ENCODE measurements around the gene EXOSC5. TPM values are rescaled to one million over a fixed set of nuclear protein-coding genes. Genes with fewer than 3 reads are reported as not detected.

EXOSC5 gene
- polyA plus RNA-seq, 1 of the 3 experiments (the other 2 are of a cell fraction): 74.1 TPM

GRCh38 chr19:41443813-41444455, 46.8 kb upstream of the EXOSC5 start:
- H3F3A ChIP-seq (replicated peaks; ENCODE audit: insufficient read depth): no peaks in the 10 kb centered on the region
- no peaks in the 10 kb centered on the region for H3K9me2 ChIP-seq
- H3K27ac ChIP-seq (ENCODE audit: low read depth in 2 of 2, low read length in 1 of 2): no peak overlapping the region
- no peaks in the 10 kb centered on the region for H3K36me3 ChIP-seq (replicated peaks in 1 of 2; ENCODE audit: control insufficient read depth in 1 of 2, insufficient read depth in 2 of 2, low read length in 1 of 2)
- no peak overlapping the region for H2AFZ ChIP-seq (ENCODE audit: low read depth)
- H3K79me2 ChIP-seq (ENCODE audit: insufficient read depth): peaks cover under 1% of the 10 kb centered on the region; the same call in 1 of the 2 replicates
- ChIA-PET CTCF (interaction anchor here (0.9 to 1.9 kb wide), 2 partner anchors 120 kb away, joined by 3 to 5 read pairs; no protein-coding TSS in a partner anchor), POLR2A (no interaction called here)
- no peaks in the 10 kb centered on the region for H3K9me3 ChIP-seq
- TF ChIP-seq SIN3A (IDR thresholded peaks at IDR 0.05; ENCODE audit: borderline replicate concordance, low read depth, low read length) (no peak), JUND (IDR thresholded peaks at IDR 0.05) (no peak), FOXJ3 (CRISPR knock-in tag; IDR thresholded peaks at IDR 0.05) (no peak), REST (IDR thresholded peaks at IDR 0.05; ENCODE audit: low read depth, low read length) (no peak), CHD2 (IDR thresholded peaks at IDR 0.05; ENCODE audit: low read length, partially characterized antibody) (no peak), FOXM1 (IDR thresholded peaks at IDR 0.05; ENCODE audit: low read depth) (no peak), TEAD4 (IDR thresholded peaks at IDR 0.05; ENCODE audit: borderline replicate concordance, insufficient read depth) (no peak), MEF2A (IDR thresholded peaks at IDR 0.05; ENCODE audit: borderline replicate concordance, low read depth) (no peak), FOSL2 (IDR thresholded peaks at IDR 0.05; ENCODE audit: borderline replicate concordance, low read depth) (no peak), RAD21 (IDR thresholded peaks at IDR 0.05; ENCODE audit: low read length) (no peak), GABPA (IDR thresholded peaks at IDR 0.05; ENCODE audit: low read depth) (no peak), MXI1 (IDR thresholded peaks at IDR 0.05; ENCODE audit: low read depth, low read length) (no peak), RFX5 (IDR thresholded peaks at IDR 0.05; ENCODE audit: low read length) (no peak)
- TF ChIP-seq, protein P1, sequence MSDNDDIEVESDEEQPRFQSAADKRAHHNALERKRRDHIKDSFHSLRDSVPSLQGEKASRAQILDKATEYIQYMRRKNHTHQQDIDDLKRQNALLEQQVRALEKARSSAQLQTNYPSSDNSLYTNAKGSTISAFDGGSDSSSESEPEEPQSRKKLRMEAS (IDR thresholded peaks at IDR 0.05; ENCODE audit: low read depth): no peak
- H3K4me2 ChIP-seq: no peak overlapping the region
- H3K27me3 ChIP-seq (ENCODE audit: insufficient read depth): peaks cover 56% of the 10 kb centered on the region
- H4K20me1 ChIP-seq (ENCODE audit: insufficient read depth): no peaks in the 10 kb centered on the region
- WGBS (ENCODE audit: low lambda C conversion rate): 15% methylated on average over 6 of the region's 6 CpGs
- no peak overlapping the region for H3K9ac ChIP-seq
- H3K4me1 ChIP-seq (ENCODE audit: control insufficient read depth in 1 of 2, insufficient read depth in 2 of 2, low read depth in 1 of 2, low read length in 1 of 2): peaks cover 0 to under 1% of the 10 kb centered on the region in 2 experiments; a peak in 3 of 4 replicates
- H3K4me3 ChIP-seq (ENCODE audit: low read depth in 2 of 2, low read length in 1 of 2): no peak overlapping the region
- DNase-seq: no peak

Data from SK-N-SH (cell line).